Fibroblast of lung (primary cell): ENCODE data around the gene MBOAT7.

Experiments
- CTCF ChIP-seq, 2 donors: IDR thresholded peaks in 1 of 2; conservative IDR thresholded peaks in 1 of 2; 1 replicate in 1 of 2; 2 replicates in 1 of 2; pipeline ENCODE4 v1.5.1; 2011 to 2012; ENCODE audit warnings: low read length in 2 of 2, control low read depth in 1 of 2, inconsistent platforms in 1 of 2, low read depth in 1 of 2, mild to moderate bottlenecking in 1 of 2
- EZH2 ChIP-seq: IDR thresholded peaks from 2 replicates; pipeline ENCODE4 v1.5.1; 2012; ENCODE audit warnings: low read length, control low read depth, mild to moderate bottlenecking; ENCODE audit errors: missing control alignments

- TF ChIP-seq CTCF (conservative IDR thresholded peaks at IDR 0.05 in 1 of 2, IDR thresholded peaks at IDR 0.05 in 1 of 2; ENCODE audit: low read depth in 1 of 2, low read length in 2 of 2) (no peak), EZH2 (no peak)
Observed at GRCh38 chr19:54147676-54148075, 41.7 kb downstream of the MBOAT7 start.
